Bronchial epithelial cell (primary cell): ENCODE measurements around the gene ZNF423. TPM values are rescaled to one million over a fixed set of nuclear protein-coding genes. Genes with fewer than 3 reads are reported as not detected.

Source experiments
- DNase-seq: peaks from one replicate; pipeline ENCODE4 v3.0.0-alpha.2; 2010; ENCODE audit warnings: low read depth
- FAIRE-seq: peaks from 2 replicates; lab custom pipeline; 2011; peaks lifted over from hg19 to GRCh38; lab: Jason Lieb, UNC
- H3K27me3 ChIP-seq: 2 replicates; pipeline ENCODE4 v1.5.1; 2011; ENCODE audit warnings: low read length; ENCODE audit not compliant: control insufficient read depth, insufficient read depth
- H3K36me3 ChIP-seq: 2 replicates; pipeline ENCODE4 v1.5.1; 2011; ENCODE audit warnings: low read length; ENCODE audit not compliant: control insufficient read depth, insufficient read depth
- H3K4me3 ChIP-seq: 2 replicates; pipeline ENCODE4 v1.5.1; 2011; ENCODE audit warnings: mild to moderate bottlenecking, low read depth, low read length, control low read depth
- total RNA-seq: library from RNA; depleted of rRNA; stranded (reverse); fragments of >200 nt; gene quantifications from 2 replicates; pipeline ENCODE4 v1.2.1, GENCODE V29; 2014
- TF ChIP-seq, protein P1 (sequence below): IDR thresholded peaks from 2 replicates; pipeline ENCODE4 v1.5.1; 2011; ENCODE audit warnings: mild to moderate bottlenecking, moderate library complexity, low read length, control low read depth, inconsistent platforms; ENCODE audit not compliant: insufficient read depth, severe bottlenecking

The ZNF423 gene
- total RNA-seq, 1 donor from 2014 or later: under 0.01 TPM

DNA sequence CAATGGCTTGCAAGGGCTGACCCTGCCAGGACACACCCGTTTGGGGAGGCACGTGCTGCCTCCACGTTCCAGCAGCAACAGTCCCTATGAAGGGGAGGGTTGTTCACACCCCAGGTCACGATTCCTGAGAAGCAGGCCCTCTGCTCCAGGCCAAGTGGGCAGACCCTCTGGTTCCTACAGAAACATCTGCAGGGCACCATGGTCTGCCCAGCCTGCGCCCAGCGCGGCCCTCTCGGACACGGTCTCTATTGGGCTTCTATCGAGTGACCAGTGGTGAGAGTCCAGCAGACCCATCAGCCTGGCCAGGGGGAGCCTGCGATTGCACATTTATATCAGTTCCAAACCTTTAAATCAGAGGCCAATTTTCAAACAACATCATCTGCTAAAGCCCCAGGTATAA lies 128.3 kb downstream of the ZNF423 start:
- Histone ChIP-seq H3K4me3 (no peak overlapping the region), H3K36me3 (no peaks in the 10 kb centered on the region), H3K27me3 (no peaks in the 10 kb centered on the region)
- no peak for FAIRE-seq
- TF ChIP-seq, protein P1, sequence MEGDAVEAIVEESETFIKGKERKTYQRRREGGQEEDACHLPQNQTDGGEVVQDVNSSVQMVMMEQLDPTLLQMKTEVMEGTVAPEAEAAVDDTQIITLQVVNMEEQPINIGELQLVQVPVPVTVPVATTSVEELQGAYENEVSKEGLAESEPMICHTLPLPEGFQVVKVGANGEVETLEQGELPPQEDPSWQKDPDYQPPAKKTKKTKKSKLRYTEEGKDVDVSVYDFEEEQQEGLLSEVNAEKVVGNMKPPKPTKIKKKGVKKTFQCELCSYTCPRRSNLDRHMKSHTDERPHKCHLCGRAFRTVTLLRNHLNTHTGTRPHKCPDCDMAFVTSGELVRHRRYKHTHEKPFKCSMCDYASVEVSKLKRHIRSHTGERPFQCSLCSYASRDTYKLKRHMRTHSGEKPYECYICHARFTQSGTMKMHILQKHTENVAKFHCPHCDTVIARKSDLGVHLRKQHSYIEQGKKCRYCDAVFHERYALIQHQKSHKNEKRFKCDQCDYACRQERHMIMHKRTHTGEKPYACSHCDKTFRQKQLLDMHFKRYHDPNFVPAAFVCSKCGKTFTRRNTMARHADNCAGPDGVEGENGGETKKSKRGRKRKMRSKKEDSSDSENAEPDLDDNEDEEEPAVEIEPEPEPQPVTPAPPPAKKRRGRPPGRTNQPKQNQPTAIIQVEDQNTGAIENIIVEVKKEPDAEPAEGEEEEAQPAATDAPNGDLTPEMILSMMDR: no peak
- DNase-seq: no peak

- FAIRE-seq: no peak
- TF ChIP-seq, protein P1: no peak
- no peak overlapping the region for H3K4me3 ChIP-seq
Measured at GRCh38 chr16:49726155-49726554, 129.8 kb downstream of the ZNF423 start.

DNA sequence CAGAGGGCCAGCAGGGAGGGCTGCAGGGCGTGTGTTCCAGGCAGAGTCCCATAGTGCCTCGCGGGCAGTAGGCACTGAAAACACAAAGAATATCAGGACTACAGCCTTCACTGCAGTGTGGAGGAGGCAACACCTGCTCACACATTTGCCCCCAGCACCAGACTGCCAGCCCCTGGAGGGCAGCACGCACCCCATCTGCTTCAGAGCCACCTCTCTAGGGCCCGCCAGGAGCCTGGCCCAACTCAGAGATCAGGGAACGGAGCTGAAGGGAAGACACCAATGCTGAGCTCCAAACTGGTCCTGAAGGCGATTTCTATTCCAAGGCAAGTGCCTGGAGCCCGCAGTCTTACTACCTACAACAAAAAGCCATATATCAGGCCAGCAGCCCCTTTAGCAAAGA lies 130.3 kb downstream of the ZNF423 start:
- DNase-seq: no peak
- H3K27me3 ChIP-seq: no peaks in the 10 kb centered on the region
- TF ChIP-seq, protein P1: no peak
- no peak for FAIRE-seq
- H3K36me3 ChIP-seq: no peaks in the 10 kb centered on the region
- H3K4me3 ChIP-seq: no peak overlapping the region

More at GRCh38 chr16:49726155-49726554, 129.8 kb downstream of the ZNF423 start:
- H3K36me3 ChIP-seq: no peaks in the 10 kb centered on the region
- no peaks in the 10 kb centered on the region for H3K27me3 ChIP-seq
- no peak for DNase-seq

DNA sequence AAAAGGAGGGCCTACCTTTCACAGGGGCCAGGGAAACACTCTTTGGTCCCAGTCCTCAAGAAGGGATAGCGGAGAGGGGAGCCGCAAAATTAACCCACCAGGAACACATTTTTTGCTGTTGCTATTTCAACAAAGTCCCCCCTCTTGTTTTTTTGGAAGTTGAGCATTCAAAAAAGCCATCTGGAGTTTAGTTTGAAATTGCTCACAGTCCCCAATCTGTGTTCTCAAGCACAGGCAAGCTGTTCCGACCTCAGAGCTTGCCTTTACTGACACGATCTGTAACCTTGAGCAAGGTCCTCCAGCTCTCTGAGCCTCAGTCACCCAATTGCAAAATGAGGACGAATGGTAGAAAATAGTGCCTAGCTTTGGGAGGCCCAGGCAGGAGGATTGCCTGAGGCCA lies 131.1 kb downstream of the ZNF423 start:
- no peaks in the 10 kb centered on the region for H3K36me3 ChIP-seq
- DNase-seq (no peak), FAIRE-seq (no peak)
- TF ChIP-seq, protein P1: no peak
- no peaks in the 10 kb centered on the region for H3K27me3 ChIP-seq
- H3K4me3 ChIP-seq: no peak overlapping the region

- TF ChIP-seq, protein P1: no peak
Measured at GRCh38 chr16:49723310-49723709, 132.6 kb downstream of the ZNF423 start.

DNA sequence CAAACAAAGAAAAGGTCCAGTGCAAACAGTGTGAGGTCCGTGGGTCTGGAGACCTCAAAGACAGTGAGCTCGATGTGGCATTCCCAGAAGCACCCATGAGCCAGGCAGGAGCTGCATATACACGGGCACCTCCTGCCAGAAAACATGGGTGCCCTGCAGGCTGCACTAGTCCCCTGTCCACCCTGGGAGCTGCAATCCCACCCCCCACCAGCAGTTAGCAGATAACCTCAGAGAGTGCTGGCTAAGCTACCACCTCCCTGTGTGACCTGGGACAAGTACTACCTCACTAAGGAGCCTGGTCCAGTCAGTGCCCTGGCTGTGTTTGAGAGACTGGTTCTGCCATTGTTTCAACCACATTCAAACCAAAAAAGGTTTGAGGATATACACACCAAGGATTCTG lies 135.7 kb downstream of the ZNF423 start:
- no peak for DNase-seq
- TF ChIP-seq, protein P1: no peak
- FAIRE-seq: no peak
- Histone ChIP-seq H3K36me3 (no peaks in the 10 kb centered on the region), H3K27me3 (no peaks in the 10 kb centered on the region), H3K4me3 (no peak overlapping the region)

More at GRCh38 chr16:49723310-49723709, 132.6 kb downstream of the ZNF423 start:
- Histone ChIP-seq H3K4me3 (no peak overlapping the region), H3K27me3 (no peaks in the 10 kb centered on the region), H3K36me3 (no peaks in the 10 kb centered on the region)
- FAIRE-seq (no peak), DNase-seq (no peak)
